HEK293T (cell line): ENCODE measurements around the gene ZNF414.

Source experiments
- ELF4 ChIP-seq: fragments of 450-650 bp; IDR thresholded peaks from 2 replicates; pipeline ENCODE4 v1.6.1; 2017; ENCODE audit warnings: antibody characterized with exemption
- FOXA1 ChIP-seq: fragments of 450-650 bp; IDR thresholded peaks from 2 replicates; pipeline ENCODE4 v1.6.1; 2016; ENCODE audit warnings: mild to moderate bottlenecking
- SP1 ChIP-seq: fragments of 450-650 bp; IDR thresholded peaks from 2 replicates; pipeline ENCODE4 v1.6.1; 2017
- TARDBP ChIP-seq: fragments of 450-650 bp; IDR thresholded peaks from 2 replicates; pipeline ENCODE4 v1.6.1; 2016
- ZNF384 ChIP-seq: fragments of 450-650 bp; IDR thresholded peaks from 2 replicates; pipeline ENCODE4 v1.6.1; 2016

- TF ChIP-seq SP1 (no peak), ELF4 (no peak), TARDBP (no peak), ZNF384 (no peak), FOXA1 (no peak)
Measured at GRCh38 chr19:8491574-8491973, 22.4 kb downstream of the ZNF414 start.
